SW 1271 (cell line): ENCODE results near the gene FAM120B.

Source experiments
- DNase-seq, 2 experiments: peaks; one replicate each; lab custom pipeline; 2025; lab: John Stamatoyannopoulos, UW

Gene FAM120B

GRCh38 chr6:170272341-170273065, 34.1 kb upstream of the FAM120B start:
- DNase-seq = no peak

- no peak for DNase-seq
Observed at GRCh38 chr6:170273191-170273590, 33.4 kb upstream of the FAM120B start.

- no peak for DNase-seq
Observed at GRCh38 chr6:170273681-170274080, 32.9 kb upstream of the FAM120B start.

GRCh38 chr6:170274713-170275560, 31.6 kb upstream of the FAM120B start:
- DNase-seq = no peak

GRCh38 chr6:170276369-170277057, 30.0 kb upstream of the FAM120B start:
- no peak for DNase-seq

GRCh38 chr6:170277893-170278742, 28.4 kb upstream of the FAM120B start:
- no peak for DNase-seq

GRCh38 chr6:170278743-170279094, 27.8 kb upstream of the FAM120B start:
- no peak for DNase-seq

- no peak for DNase-seq
Observed at GRCh38 chr6:170279426-170279825, 27.1 kb upstream of the FAM120B start.

- no peak for DNase-seq
Observed at GRCh38 chr6:170279977-170280688, 26.4 kb upstream of the FAM120B start.

GRCh38 chr6:170280689-170281045, 25.9 kb upstream of the FAM120B start:
- no peak for DNase-seq

GRCh38 chr6:170281331-170282292, 24.9 kb upstream of the FAM120B start:
- no peak for DNase-seq

GRCh38 chr6:170282512-170283158, 23.9 kb upstream of the FAM120B start:
- no peak for DNase-seq

- no peak for DNase-seq
Observed at GRCh38 chr6:170283212-170284081, 23.1 kb upstream of the FAM120B start.

GRCh38 chr6:170284126-170284773, 22.3 kb upstream of the FAM120B start:
- no peak for DNase-seq

- no peak for DNase-seq
Observed at GRCh38 chr6:170284866-170285469, 21.6 kb upstream of the FAM120B start.

- DNase-seq = no peak
Observed at GRCh38 chr6:170285482-170285881, 21.1 kb upstream of the FAM120B start.

- DNase-seq = no peak
Observed at GRCh38 chr6:170286246-170286933, 20.2 kb upstream of the FAM120B start.
